Measurements from ENCODE around the gene SLC25A10. TPM values are rescaled to one million over a fixed set of nuclear protein-coding genes. Genes with fewer than 3 reads are reported as not detected.

The SLC25A10 gene
- total and polyA plus RNA-seq, 4 donors, result 4.3 to 21.5 (median 17.0) TPM

DNA sequence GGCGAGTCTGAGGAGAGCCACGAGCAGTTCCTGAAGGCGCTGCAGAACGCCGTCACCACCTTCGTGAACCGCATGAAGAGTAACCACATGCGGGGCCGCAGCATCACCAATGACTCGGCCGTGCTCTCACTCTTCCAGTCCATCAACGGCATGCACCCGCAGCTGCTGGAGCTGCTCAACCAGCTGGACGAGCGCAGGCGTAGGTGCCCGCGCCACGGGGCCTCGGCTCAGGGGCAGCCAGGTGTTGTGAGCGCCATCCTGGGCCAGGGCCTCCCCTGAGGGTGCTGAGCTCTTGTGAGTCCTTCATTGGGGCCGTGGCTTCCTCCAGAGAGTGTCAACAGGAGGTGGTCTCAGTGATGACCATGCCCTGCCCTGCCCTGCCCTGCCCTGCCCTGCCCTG, 16.3 kb upstream of the SLC25A10 start:
- H3K9ac ChIP-seq (ENCODE audit: insufficient read depth in 1 of 2, low read length in 2 of 2), result no peak overlapping the region
- no peaks in the 10 kb centered on the region for H3K9me3 ChIP-seq (ENCODE audit: control insufficient read depth in 4 of 4, insufficient read depth in 3 of 4, low read length in 3 of 4)
- no peak for DNase-seq
- no peak overlapping the region for H3K4me3 ChIP-seq
- H3K4me1 ChIP-seq (ENCODE audit: control insufficient read depth in 5 of 5, insufficient read depth in 5 of 5, low read length in 5 of 5), result peaks cover 0 to 1% (median 0%) of the 10 kb centered on the region in 5 donors
- TF ChIP-seq, protein P1, sequence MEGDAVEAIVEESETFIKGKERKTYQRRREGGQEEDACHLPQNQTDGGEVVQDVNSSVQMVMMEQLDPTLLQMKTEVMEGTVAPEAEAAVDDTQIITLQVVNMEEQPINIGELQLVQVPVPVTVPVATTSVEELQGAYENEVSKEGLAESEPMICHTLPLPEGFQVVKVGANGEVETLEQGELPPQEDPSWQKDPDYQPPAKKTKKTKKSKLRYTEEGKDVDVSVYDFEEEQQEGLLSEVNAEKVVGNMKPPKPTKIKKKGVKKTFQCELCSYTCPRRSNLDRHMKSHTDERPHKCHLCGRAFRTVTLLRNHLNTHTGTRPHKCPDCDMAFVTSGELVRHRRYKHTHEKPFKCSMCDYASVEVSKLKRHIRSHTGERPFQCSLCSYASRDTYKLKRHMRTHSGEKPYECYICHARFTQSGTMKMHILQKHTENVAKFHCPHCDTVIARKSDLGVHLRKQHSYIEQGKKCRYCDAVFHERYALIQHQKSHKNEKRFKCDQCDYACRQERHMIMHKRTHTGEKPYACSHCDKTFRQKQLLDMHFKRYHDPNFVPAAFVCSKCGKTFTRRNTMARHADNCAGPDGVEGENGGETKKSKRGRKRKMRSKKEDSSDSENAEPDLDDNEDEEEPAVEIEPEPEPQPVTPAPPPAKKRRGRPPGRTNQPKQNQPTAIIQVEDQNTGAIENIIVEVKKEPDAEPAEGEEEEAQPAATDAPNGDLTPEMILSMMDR (IDR thresholded peaks at IDR 0.05; ENCODE audit: control extremely low read depth, extremely low read depth), result no peak
- H3K27ac ChIP-seq (ENCODE audit: low read depth in 1 of 2, low read length in 1 of 2), result no peak overlapping the region
- 93 to 95% methylated on average over 22 of the region's 22 CpGs for WGBS, 2 donors
- H3K27me3 ChIP-seq (ENCODE audit: control insufficient read depth in 3 of 3, insufficient read depth in 3 of 3, low read length in 2 of 3), result no peaks in the 10 kb centered on the region
- no peak for ATAC-seq (ENCODE audit: insufficient read depth, low FRiP score)
- peaks cover 11 to 83% (median 34%) of the 10 kb centered on the region in 4 donors for H3K36me3 ChIP-seq (ENCODE audit: control insufficient read depth in 4 of 4, insufficient read depth in 4 of 4, low read length in 4 of 4)

DNA sequence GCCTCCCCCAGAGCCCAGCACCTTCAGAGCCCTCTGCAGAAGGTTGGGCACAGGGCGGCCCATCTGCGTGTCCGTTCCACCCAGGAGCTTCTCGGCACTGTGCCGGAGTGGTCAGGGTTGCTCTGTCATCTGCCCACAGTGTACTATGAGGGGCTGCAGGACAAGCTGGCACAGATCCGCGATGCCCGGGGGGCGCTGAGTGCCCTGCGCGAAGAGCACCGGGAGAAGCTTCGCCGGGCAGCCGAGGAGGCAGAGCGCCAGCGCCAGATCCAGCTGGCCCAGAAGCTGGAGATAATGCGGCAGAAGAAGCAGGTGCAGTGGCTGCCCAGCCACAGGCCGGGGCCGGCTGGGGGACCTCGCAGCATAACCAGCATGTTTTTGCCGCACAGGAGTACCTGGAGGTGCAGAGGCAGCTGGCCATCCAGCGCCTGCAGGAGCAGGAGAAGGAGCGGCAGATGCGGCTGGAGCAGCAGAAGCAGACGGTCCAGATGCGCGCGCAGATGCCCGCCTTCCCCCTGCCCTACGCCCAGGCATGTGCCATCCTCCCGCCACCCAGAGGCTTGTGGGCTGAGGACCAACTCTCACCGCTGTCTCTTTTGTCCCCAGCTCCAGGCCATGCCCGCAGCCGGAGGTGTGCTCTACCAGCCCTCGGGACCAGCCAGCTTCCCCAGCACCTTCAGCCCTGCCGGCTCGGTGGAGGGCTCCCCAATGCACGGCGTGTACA, 15.7 kb upstream of the SLC25A10 start:
- TF ChIP-seq, protein P1 (IDR thresholded peaks at IDR 0.05; ENCODE audit: control extremely low read depth, extremely low read depth), result no peak
- peaks cover 11 to 83% (median 34%) of the 10 kb centered on the region in 4 donors for H3K36me3 ChIP-seq (ENCODE audit: control insufficient read depth in 4 of 4, insufficient read depth in 4 of 4, low read length in 4 of 4)
- no peaks in the 10 kb centered on the region for H3K27me3 ChIP-seq (ENCODE audit: control insufficient read depth in 3 of 3, insufficient read depth in 3 of 3, low read length in 2 of 3)
- no peak overlapping the region for H3K9ac ChIP-seq (ENCODE audit: insufficient read depth in 1 of 2, low read length in 2 of 2)
- no peak overlapping the region for H3K27ac ChIP-seq (ENCODE audit: low read depth in 1 of 2, low read length in 1 of 2)
- ATAC-seq (ENCODE audit: insufficient read depth, low FRiP score), result no peak
- no peak for DNase-seq
- no peaks in the 10 kb centered on the region for H3K9me3 ChIP-seq (ENCODE audit: control insufficient read depth in 4 of 4, insufficient read depth in 3 of 4, low read length in 3 of 4)
- no peak overlapping the region for H3K4me3 ChIP-seq
- H3K4me1 ChIP-seq (ENCODE audit: control insufficient read depth in 5 of 5, insufficient read depth in 5 of 5, low read length in 5 of 5), result peaks cover 0 to 7% (median 0%) of the 10 kb centered on the region in 5 donors
- 96% methylated on average over 35 to 40 of the region's 40 CpGs for WGBS, 2 donors

DNA sequence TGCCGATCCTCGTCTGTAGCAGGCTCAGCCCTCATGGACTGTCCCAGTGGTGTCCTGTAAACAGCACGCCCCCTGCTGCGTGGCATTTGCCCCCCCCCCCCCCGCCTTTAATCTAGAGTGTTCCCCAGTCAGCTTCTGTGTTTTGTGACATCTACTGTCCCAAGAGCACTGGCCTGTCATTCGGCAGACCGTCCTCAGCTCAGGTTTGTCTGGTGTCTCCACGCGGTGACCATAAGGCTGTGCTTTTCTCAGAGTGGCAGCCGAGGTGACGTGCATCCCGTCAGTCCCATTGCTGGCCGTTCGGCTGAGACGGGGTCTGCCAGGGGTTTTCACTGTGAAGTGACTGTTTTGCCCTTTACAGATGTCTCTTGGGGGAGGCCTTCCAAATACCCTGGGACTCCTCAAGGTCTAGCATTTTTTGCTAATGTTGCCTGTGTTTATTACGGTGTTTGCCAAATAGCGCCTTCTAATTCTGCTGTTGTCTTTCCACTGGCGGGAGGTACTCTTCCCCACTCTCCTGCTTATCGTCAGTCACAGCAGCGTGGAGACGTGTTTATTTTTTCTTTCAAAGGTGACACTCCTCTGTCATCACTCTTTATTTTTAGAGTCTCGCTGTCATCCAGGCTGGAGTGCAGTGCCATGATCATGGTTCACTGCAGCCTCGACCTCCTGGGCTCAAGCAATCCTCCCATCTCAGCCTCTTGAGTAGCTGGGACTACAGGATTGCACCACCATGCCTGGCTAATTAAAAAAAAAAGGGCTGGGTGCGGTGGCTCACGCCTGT, 14.6 kb upstream of the SLC25A10 start:
- Histone ChIP-seq H3K27me3 (ENCODE audit: control insufficient read depth in 3 of 3, insufficient read depth in 3 of 3, low read length in 2 of 3) (no peaks in the 10 kb centered on the region), H3K4me3 (no peak overlapping the region), H3K4me1 (ENCODE audit: control insufficient read depth in 5 of 5, insufficient read depth in 5 of 5, low read length in 5 of 5) (peaks cover 0 to 18% (median 7%) of the 10 kb centered on the region in 5 donors), H3K9ac (ENCODE audit: insufficient read depth in 1 of 2, low read length in 2 of 2) (no peak overlapping the region), H3K27ac (ENCODE audit: low read depth in 1 of 2, low read length in 1 of 2) (no peak overlapping the region), H3K36me3 (ENCODE audit: control insufficient read depth in 4 of 4, insufficient read depth in 4 of 4, low read length in 4 of 4) (peaks cover 11 to 75% (median 29%) of the 10 kb centered on the region in 4 donors), H3K9me3 (ENCODE audit: control insufficient read depth in 4 of 4, insufficient read depth in 3 of 4, low read length in 3 of 4) (no peaks in the 10 kb centered on the region)
- DNase-seq (no peak), ATAC-seq (ENCODE audit: insufficient read depth, low FRiP score) (no peak)
- TF ChIP-seq, protein P1 (IDR thresholded peaks at IDR 0.05; ENCODE audit: control extremely low read depth, extremely low read depth), result no peak
- 88 to 89% methylated on average over 25 of the region's 25 CpGs for WGBS, 2 donors

Measured in lung (tissue), 12 donors.